SK-N-MC (cell line): Measurements from ENCODE around the gene PARP6.

Experiments
- EZH2 ChIP-seq: fragments of 200-600 bp; sonication (generic); IDR thresholded peaks from one replicate; pipeline ENCODE4 v1.6.1; 2017; ENCODE audit warnings: antibody characterized with exemption
- POLR2AphosphoS5 ChIP-seq: IDR thresholded peaks from 2 replicates; pipeline ENCODE4 v1.6.1; 2012; ENCODE audit warnings: mild to moderate bottlenecking, low read depth, low read length, borderline replicate concordance

DNA sequence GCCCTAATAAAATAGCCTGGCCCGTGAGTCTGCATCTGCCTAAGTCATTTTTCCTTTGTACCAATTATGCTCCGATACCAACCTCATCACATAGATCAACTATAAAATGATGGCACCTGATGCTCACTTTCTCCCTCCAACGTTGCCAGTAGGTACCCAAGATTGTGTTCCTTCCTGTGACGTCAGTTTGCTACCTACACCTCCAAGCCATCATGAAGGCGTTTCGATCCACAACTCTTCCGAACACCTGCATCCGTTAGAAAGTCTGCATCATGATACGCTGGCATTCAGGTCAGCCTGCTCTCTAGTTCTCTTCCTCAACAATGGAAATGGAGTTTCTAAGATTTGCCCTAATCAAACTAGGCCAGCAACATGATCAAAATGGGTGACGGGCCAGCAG, 49.1 kb downstream of the PARP6 start:
- TF ChIP-seq POLR2AphosphoS5 (no peak; the same call in 1 of the 2 replicates), EZH2 (no peak)
